ENCODE data around the gene BANP. TPM values are rescaled to one million over a fixed set of nuclear protein-coding genes. Genes with fewer than 3 reads are reported as not detected.
A peak's percentile ranks its signal among the peaks of the same experiment; 100 is the strongest.

The BANP gene
- total and polyA plus RNA-seq, 4 experiments from 2014 or later = 10.7 to 72.7 (median 44.1) TPM

DNA sequence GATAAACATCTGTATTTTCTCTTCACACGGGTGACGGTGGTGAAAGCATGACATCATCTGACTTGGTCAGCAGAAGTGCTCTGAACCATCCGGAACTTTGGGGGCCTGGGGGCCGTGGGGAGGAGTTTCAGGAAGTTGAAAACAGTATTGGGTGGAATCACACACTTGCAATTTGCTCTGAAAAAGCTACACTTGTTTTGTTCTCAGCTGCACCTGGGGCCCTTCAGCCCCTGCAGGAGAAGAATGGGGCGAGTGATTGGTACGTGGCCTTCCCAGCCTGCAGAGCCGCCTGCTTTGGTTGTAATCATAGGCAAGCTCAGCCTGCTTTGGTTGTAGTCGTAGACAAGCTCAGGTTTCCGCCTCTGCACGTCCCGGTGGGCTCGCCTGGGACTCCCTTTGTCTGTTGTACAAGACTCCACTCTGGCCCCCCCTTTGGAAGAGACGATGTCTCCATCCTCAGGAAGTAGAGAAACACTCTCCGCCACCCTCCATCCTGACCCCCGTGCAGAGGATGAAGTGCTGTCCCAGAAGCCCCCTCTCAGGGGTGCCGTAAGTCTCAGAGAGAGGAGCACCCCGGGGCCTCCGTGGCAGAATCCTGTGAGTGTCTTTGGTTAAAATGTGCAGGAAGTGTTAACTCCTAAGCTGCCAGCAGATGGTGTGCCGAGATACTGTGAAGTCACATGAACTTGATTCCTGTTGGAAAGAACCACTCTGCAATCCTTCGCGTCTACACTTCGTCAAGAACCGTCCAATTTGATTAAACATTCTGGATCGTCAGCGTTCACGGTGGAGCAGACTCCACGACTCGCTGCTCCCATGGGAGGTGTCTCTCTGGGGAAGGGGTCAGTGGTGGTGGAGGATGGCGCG is 5.4 kb downstream of the BANP start:
- peaks cover 9 to 48% of the 10 kb centered on the region in 2 donors for H3K36me3 Mint-ChIP-seq
- DNase-seq = peak; percentile 78 to 95 (median 81)
- peaks cover 0 to 2% (median 0%) of the 10 kb centered on the region in 8 donors for H3K9me3 Mint-ChIP-seq
- CTCF ChIA-PET (ENCODE audit: partially characterized antibody) = no interaction called here
- H3K27ac Mint-ChIP-seq = peak overlapping the region; percentile 90 to 98 (median 94)
- Histone ChIP-seq H3K27me3 (ENCODE audit: insufficient read depth, low read length) (no peaks in the 10 kb centered on the region), H3K4me1 (ENCODE audit: insufficient read depth, low read length) (peaks cover 75% of the 10 kb centered on the region), H3K27ac (ENCODE audit: low read depth, low read length) (peak overlapping the region; percentile 63), H3K4me3 (ENCODE audit: low read length in 2 of 2) (peak overlapping the region in 1 of 2 donors; percentile 41), H3K9me3 (ENCODE audit: control insufficient read depth in 1 of 2, low read length in 2 of 2) (no peaks in the 10 kb centered on the region), H3K36me3 (ENCODE audit: insufficient read depth, low read length) (peaks cover 3% of the 10 kb centered on the region)
- POLR2A ChIA-PET (ENCODE audit: partially characterized antibody) = interaction anchor here (0.7 kb wide), 1 partner anchor 10 kb away, joined by 3 read pairs; no protein-coding TSS in a partner anchor
- peaks cover 45 to 95% (median 74%) of the 10 kb centered on the region in 4 donors for H3K4me1 Mint-ChIP-seq
- H3K4me3 Mint-ChIP-seq = peak overlapping the region; percentile 59 to 80 (median 76)
- no peaks in the 10 kb centered on the region for H3K27me3 Mint-ChIP-seq
- intact Hi-C loops (cut with micrococcal nuclease) = no loop called here

DNA sequence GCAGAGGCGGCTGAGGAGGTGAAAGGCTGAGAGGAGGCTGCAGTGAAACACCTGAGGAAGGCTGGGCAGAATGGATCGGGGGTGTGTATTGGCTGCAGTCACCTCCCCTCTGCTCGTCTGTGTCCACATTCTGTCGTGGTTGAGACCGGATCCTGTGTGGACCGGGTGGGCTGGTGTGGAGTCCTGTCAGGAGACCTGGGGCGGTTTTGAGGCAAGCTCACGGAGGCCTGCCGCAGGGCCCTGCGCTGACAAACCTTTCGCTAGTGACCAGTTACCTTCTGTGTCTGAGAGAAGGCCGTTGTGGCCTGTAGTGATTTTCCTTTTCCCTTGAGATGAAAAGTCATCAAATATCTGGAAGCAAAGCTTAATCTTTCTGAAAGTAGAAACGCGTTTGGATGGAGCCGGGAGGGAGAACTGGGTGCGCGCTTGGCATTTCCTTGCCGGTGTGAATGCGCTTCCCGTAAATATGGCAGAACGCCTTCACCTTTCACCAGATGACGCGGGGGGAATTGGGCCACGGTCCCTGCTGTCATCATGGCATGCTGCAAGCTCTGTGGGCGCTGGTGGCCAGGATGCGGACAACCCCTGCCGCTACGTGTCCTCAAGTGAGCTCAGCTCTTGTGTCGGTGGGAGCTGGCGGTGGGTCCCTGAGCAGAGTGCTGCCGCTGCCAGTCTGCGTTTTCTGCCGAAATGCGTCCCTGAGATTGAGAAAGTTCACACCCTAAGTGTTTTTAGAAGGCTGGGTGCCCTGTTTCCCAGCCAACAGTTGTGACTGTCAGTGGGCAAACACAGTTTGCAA is 6.3 kb downstream of the BANP start:
- Mint-ChIP-seq H3K27ac (peak overlapping the region; percentile 90 to 98 (median 94)), H3K36me3 (peaks cover 9 to 44% of the 10 kb centered on the region in 2 donors), H3K4me3 (peak overlapping the region in 7 of 8 donors; percentile 59 to 80 (median 76)), H3K4me1 (peaks cover 40 to 92% (median 71%) of the 10 kb centered on the region in 4 donors), H3K27me3 (no peaks in the 10 kb centered on the region), H3K9me3 (no peaks in the 10 kb centered on the region)
- H3K4me1 ChIP-seq (ENCODE audit: insufficient read depth, low read length) = peaks cover 69% of the 10 kb centered on the region
- no peaks in the 10 kb centered on the region for H3K27me3 ChIP-seq (ENCODE audit: insufficient read depth, low read length)
- no peak for DNase-seq
- H3K36me3 ChIP-seq (ENCODE audit: insufficient read depth, low read length) = peaks cover 3% of the 10 kb centered on the region
- H3K9me3 ChIP-seq (ENCODE audit: control insufficient read depth in 1 of 2, low read length in 2 of 2) = no peaks in the 10 kb centered on the region
- intact Hi-C loops (cut with micrococcal nuclease) = no loop called here
- H3K27ac ChIP-seq (ENCODE audit: low read depth, low read length) = peak overlapping the region; percentile 63
- ChIA-PET POLR2A (ENCODE audit: partially characterized antibody) (no interaction called here), CTCF (ENCODE audit: partially characterized antibody) (no interaction called here)
- H3K4me3 ChIP-seq (ENCODE audit: low read length in 2 of 2) = peak overlapping the region in 1 of 2 donors; percentile 41

DNA sequence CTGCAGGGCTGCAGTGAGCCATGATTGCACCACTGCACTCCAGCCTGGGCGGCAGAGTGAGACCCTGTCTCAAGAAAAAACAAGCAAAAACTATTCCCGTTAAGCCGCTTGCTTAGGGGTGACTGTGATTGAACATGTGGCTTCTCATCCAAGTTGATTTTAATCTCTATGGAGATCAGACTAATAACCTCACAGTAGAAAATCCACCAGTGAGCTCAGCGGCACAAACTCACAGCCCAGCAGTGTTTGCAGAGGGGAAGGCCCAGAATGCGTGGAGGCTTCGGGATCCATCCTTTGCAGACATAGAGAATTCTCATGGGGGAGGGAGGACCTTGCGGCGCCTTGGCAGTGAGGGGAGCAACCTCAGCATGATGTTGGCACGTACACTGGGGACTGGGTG is 7.4 kb downstream of the BANP start:
- Histone ChIP-seq H3K9me3 (ENCODE audit: control insufficient read depth in 1 of 2, low read length in 2 of 2) (no peaks in the 10 kb centered on the region), H3K4me1 (ENCODE audit: insufficient read depth, low read length) (peaks cover 69% of the 10 kb centered on the region), H3K27me3 (ENCODE audit: insufficient read depth, low read length) (no peaks in the 10 kb centered on the region), H3K36me3 (ENCODE audit: insufficient read depth, low read length) (peaks cover 3% of the 10 kb centered on the region), H3K27ac (ENCODE audit: low read depth, low read length) (no peak overlapping the region), H3K4me3 (ENCODE audit: low read length in 2 of 2) (no peak overlapping the region)
- peak overlapping the region in 2 of 8 donors; percentile 5 to 39 for H3K4me3 Mint-ChIP-seq
- ChIA-PET POLR2A (ENCODE audit: partially characterized antibody) (no interaction called here), CTCF (ENCODE audit: partially characterized antibody) (no interaction called here)
- intact Hi-C loops (cut with micrococcal nuclease) = no loop called here
- H3K27ac Mint-ChIP-seq = peak overlapping the region in 3 of 7 donors; percentile 41 to 47 (median 43)
- no peak for DNase-seq
- H3K4me1 Mint-ChIP-seq = peaks cover 45 to 92% (median 76%) of the 10 kb centered on the region in 4 donors
- peaks cover 6 to 44% of the 10 kb centered on the region in 2 donors for H3K36me3 Mint-ChIP-seq
- no peaks in the 10 kb centered on the region for H3K9me3 Mint-ChIP-seq
- H3K27me3 Mint-ChIP-seq = no peaks in the 10 kb centered on the region

DNA sequence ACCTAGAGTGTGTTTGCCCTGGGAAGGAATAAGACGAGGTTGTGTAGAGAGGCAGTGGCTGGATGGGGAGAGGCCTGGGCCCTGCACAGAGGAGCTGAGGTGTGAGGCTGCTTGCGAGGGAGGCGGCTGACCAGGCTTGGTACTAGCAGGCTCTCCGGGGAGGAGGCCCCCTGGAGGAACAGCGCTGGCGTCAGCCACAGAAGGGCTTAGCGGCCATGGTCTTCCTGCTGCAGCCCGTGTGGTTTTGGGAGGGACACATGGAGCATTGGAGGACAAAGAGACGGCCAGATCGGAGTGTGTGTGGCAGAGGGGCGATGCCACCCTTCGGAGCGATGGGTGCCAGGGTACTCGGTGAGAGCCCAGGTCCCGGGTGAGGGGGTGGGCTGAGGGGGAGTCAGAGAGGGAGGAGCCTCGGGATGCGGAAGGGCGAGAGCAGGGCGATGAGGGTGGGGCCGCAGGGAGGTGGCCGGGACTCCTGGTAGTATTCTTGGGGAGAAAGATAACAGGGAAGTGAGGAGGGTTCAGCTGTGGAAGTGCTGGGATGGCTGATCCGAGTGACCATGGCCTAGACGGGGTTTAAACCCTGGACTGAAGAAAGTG is 8.3 kb downstream of the BANP start:
- Mint-ChIP-seq H3K36me3 (peaks cover 0 to 38% of the 10 kb centered on the region in 2 donors), H3K9me3 (no peaks in the 10 kb centered on the region), H3K27ac (peak overlapping the region in 5 of 7 donors; percentile 59 to 85 (median 80)), H3K4me1 (peaks cover 47 to 92% (median 77%) of the 10 kb centered on the region in 4 donors), H3K27me3 (no peaks in the 10 kb centered on the region), H3K4me3 (peak overlapping the region in 3 of 8 donors; percentile 7 to 39 (median 38))
- intact Hi-C loops (cut with micrococcal nuclease) = no loop called here
- no peak for DNase-seq
- Histone ChIP-seq H3K27ac (ENCODE audit: low read depth, low read length) (no peak overlapping the region), H3K27me3 (ENCODE audit: insufficient read depth, low read length) (no peaks in the 10 kb centered on the region), H3K4me1 (ENCODE audit: insufficient read depth, low read length) (peaks cover 72% of the 10 kb centered on the region), H3K36me3 (ENCODE audit: insufficient read depth, low read length) (peaks cover 3% of the 10 kb centered on the region), H3K4me3 (ENCODE audit: low read length in 2 of 2) (no peak overlapping the region), H3K9me3 (ENCODE audit: control insufficient read depth in 1 of 2, low read length in 2 of 2) (no peaks in the 10 kb centered on the region)
- POLR2A ChIA-PET (ENCODE audit: partially characterized antibody) = interaction anchor here (0.6 kb wide), 1 partner anchor 8 kb away, joined by 3 read pairs; the partner anchor contains the start of gene BANP
- CTCF ChIA-PET (ENCODE audit: partially characterized antibody) = no interaction called here

DNA sequence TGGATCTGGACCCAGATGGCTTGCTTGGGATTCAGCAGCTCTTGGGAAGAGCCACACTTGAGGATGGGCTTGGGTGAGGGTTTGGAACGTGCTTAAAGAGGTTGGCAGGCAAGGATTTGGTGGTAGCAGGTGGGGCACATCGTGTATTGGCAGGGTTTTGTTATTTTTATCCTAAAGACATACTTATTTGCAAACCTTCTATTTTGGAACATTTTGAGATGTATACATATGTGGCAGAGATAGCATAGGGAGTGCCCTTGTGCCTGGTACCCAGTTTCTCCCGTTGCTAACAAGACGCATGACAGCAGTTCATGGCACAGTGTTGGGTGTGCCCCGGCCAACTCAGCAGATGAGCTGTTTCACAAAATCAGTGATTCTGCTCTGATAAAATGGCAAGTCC is 9.1 kb downstream of the BANP start:
- Histone ChIP-seq H3K4me1 (ENCODE audit: insufficient read depth, low read length) (peaks cover 69% of the 10 kb centered on the region), H3K27ac (ENCODE audit: low read depth, low read length) (no peak overlapping the region), H3K36me3 (ENCODE audit: insufficient read depth, low read length) (peaks cover 3% of the 10 kb centered on the region), H3K27me3 (ENCODE audit: insufficient read depth, low read length) (no peaks in the 10 kb centered on the region), H3K9me3 (ENCODE audit: control insufficient read depth in 1 of 2, low read length in 2 of 2) (no peaks in the 10 kb centered on the region), H3K4me3 (ENCODE audit: low read length in 2 of 2) (no peak overlapping the region)
- H3K27me3 Mint-ChIP-seq = no peaks in the 10 kb centered on the region
- H3K36me3 Mint-ChIP-seq = peaks cover 0 to 37% of the 10 kb centered on the region in 2 donors
- ChIA-PET POLR2A (ENCODE audit: partially characterized antibody) (interaction anchor here (1.0 kb wide), 1 partner anchor 9 kb away, joined by 3 read pairs; the partner anchor contains the start of gene BANP), CTCF (ENCODE audit: partially characterized antibody) (interaction anchor here (1.1 kb wide), 1 partner anchor 9 kb away, joined by 3 read pairs; the partner anchor contains the start of gene BANP)
- H3K9me3 Mint-ChIP-seq = no peaks in the 10 kb centered on the region
- intact Hi-C loops (cut with micrococcal nuclease) = no loop called here
- peak overlapping the region in 2 of 8 donors; percentile 2 to 35 for H3K4me3 Mint-ChIP-seq
- H3K27ac Mint-ChIP-seq = peak overlapping the region in 6 of 7 donors; percentile 71 to 85 (median 80)
- no peak for DNase-seq
- H3K4me1 Mint-ChIP-seq = peaks cover 51 to 91% (median 79%) of the 10 kb centered on the region in 4 donors

DNA sequence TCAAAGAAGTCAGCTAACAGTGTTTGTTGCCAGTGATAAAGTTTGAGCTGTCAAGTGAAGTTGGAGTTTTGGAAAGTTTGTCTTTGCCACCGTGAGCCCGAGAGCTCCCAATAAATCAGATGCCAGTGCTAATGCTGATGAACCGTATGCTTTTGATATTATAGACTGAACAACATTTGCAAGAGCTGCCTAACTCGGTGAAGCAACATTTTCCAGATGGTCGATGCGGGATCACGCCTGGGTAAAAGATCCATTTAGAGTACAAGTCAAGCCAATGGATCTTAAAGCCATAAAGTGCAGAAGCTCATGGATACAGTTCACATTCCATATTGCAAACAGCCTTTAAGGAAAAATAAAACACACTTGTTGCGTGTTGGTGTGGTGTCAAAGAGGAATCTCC is 9.6 kb downstream of the BANP start:
- Mint-ChIP-seq H3K27me3 (no peaks in the 10 kb centered on the region), H3K4me1 (peaks cover 49 to 90% (median 75%) of the 10 kb centered on the region in 4 donors), H3K9me3 (no peaks in the 10 kb centered on the region), H3K4me3 (no peak overlapping the region), H3K36me3 (peaks cover 0 to 34% of the 10 kb centered on the region in 2 donors), H3K27ac (peak overlapping the region in 3 of 7 donors; percentile 37 to 77 (median 68))
- CTCF ChIA-PET (ENCODE audit: partially characterized antibody) = interaction anchor here (1.1 kb wide), 1 partner anchor 10 kb away, joined by 3 read pairs; the partner anchor contains the start of gene BANP
- H3K9me3 ChIP-seq (ENCODE audit: control insufficient read depth in 1 of 2, low read length in 2 of 2) = no peaks in the 10 kb centered on the region
- H3K27me3 ChIP-seq (ENCODE audit: insufficient read depth, low read length) = no peaks in the 10 kb centered on the region
- peaks cover 3% of the 10 kb centered on the region for H3K36me3 ChIP-seq (ENCODE audit: insufficient read depth, low read length)
- peaks cover 67% of the 10 kb centered on the region for H3K4me1 ChIP-seq (ENCODE audit: insufficient read depth, low read length)
- DNase-seq = no peak
- intact Hi-C loops (cut with micrococcal nuclease) = no loop called here
- POLR2A ChIA-PET (ENCODE audit: partially characterized antibody) = interaction anchor here (1.0 kb wide), 1 partner anchor 10 kb away, joined by 3 read pairs; the partner anchor contains the start of gene BANP
- no peak overlapping the region for H3K4me3 ChIP-seq (ENCODE audit: low read length in 2 of 2)
- H3K27ac ChIP-seq (ENCODE audit: low read depth, low read length) = no peak overlapping the region

All from CD4-positive, alpha-beta memory T cell (primary cell).